Activated T-cell treated with anti-CD3 and anti-CD28 coated beads, Interleukin-2, amount 50 U/mL, for 72 hours (primary cell): ENCODE data around the gene CLDN1. TPM values are rescaled to one million over a fixed set of nuclear protein-coding genes. Genes with fewer than 3 reads are reported as not detected.
"Not testable (repeated sequence)": the region's sequence is repeated elsewhere in the genome, so short reads cannot be mapped to it uniquely, and the experiment has no call there.

Experiments
- ATAC-seq, 2 donors: fragments of 150-1000 bp; cut with Tn5 transposase; replicated peaks in 1 of 2; 2 replicates each; pipeline ENCODE4 v1.10.0; 2021; ENCODE audit warnings: moderate library complexity in 2 of 2, mild to moderate bottlenecking in 1 of 2
- DNase-seq, 2 donors: peaks; one replicate each; pipeline ENCODE4 v3.0.0; 2021 to 2022; ENCODE audit warnings: mixed read lengths in 1 of 2
- H3K27ac Mint-ChIP-seq: one replicate; pipeline ENCODE4 v1.8.0; 2022; ENCODE audit warnings: mild to moderate bottlenecking, moderate library complexity, mixed read lengths
- H3K27me3 Mint-ChIP-seq: one replicate; pipeline ENCODE4 v1.8.0; 2022; ENCODE audit warnings: low read depth, mixed read lengths
- H3K36me3 Mint-ChIP-seq, 2 donors: one replicate each; pipeline ENCODE4 v1.8.0; 2022; ENCODE audit warnings: mixed read lengths in 2 of 2, mild to moderate bottlenecking in 1 of 2; ENCODE audit not compliant: insufficient read depth in 2 of 2
- H3K4me1 Mint-ChIP-seq: one replicate; pipeline ENCODE4 v1.8.0; 2022; ENCODE audit warnings: low read depth, mixed read lengths
- H3K4me3 Mint-ChIP-seq, 2 donors: one replicate each; pipeline ENCODE4 v1.8.0; 2022; ENCODE audit warnings: mild to moderate bottlenecking in 2 of 2, mixed read lengths in 2 of 2, moderate library complexity in 2 of 2
- H3K9me3 Mint-ChIP-seq, 2 donors: one replicate each; pipeline ENCODE4 v1.8.0; 2022; ENCODE audit warnings: mixed read lengths in 2 of 2
- total RNA-seq, 2 donors: library from RNA; stranded (reverse); gene quantifications; one replicate each; pipeline ENCODE4 v1.2.3, GENCODE V29; 2022

CLDN1 gene
- total RNA-seq, 2 donors from 2014 or later = 1.6 to 12.3 TPM

DNA sequence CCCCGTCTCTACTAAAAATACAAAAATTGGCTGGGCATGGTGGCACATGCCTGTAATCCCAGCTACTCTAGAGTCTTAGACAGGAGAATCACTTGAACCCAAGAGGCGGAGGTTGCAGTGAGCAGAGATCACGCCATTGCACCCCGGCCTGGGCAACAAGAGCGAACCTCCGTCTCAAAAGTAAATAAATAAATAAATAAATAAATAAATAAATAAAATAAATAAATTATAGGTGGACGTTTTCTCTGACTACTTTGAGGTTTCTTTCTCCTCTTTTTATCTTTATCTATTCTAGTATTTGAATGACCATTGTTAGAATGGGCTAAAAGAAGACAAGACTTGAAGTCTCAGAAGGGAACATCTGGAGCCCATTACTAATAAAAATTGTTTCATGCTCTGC, 54.8 kb downstream of the CLDN1 start:
- peaks cover 16% of the 10 kb centered on the region for H3K27me3 Mint-ChIP-seq
- H3K27ac Mint-ChIP-seq, H3K36me3 Mint-ChIP-seq, H3K4me1 Mint-ChIP-seq, ATAC-seq, DNase-seq, H3K4me3 Mint-ChIP-seq, H3K9me3 Mint-ChIP-seq: not testable (repeated sequence)

DNA sequence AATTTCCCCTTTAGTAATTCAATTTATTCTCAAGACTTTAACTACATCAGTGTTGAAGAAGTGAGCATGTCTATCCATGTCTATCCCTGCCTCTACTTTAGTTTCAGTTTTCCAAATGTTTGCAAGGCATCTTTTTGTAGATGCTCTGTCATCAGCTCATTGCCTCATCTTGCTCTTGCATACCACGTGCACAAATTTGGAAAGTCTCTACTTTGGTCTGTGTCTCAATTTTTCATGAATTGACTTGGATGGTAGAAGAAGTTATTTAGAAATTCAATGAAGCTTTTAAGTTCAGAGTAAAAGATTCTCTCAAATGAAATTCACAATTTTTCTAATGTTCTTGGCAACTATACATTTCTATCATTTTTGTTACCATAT, 55.3 kb downstream of the CLDN1 start:
- ATAC-seq = no peak

DNA sequence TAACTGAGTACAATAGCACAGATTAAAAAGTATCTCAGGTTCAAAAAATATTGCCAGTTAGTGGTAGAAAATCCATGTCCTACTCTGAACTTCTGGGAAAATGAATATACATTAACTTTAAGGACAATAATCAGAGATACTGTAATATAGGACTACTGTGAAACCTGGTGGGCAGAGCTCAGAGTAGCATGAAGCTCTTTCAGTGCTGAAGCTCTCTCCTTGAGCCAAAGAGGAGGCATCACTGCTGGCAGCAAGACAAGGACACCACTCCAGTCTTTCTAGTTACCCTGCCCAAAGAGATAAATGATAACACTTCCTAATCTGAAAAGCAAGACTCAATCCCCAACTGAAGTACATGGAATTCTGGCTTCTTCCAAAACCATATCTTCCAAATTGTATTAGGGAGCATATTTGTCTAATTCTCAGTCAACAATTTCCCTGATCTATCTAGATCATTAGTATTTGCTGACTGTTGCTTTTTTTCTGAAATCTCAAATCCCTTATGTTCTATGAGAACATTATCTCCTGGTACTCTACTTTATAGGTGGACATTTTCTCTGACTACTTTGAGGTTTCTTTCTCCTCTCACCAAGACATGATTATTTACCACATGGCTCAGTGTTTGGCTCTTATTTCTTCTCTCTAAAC, 55.9 kb downstream of the CLDN1 start:
- H3K27ac Mint-ChIP-seq = no peak overlapping the region
- no peaks in the 10 kb centered on the region for H3K9me3 Mint-ChIP-seq
- ATAC-seq (no peak), DNase-seq (no peak)
- no peaks in the 10 kb centered on the region for H3K4me1 Mint-ChIP-seq
- no peak overlapping the region for H3K4me3 Mint-ChIP-seq
- H3K27me3 Mint-ChIP-seq = peaks cover 16% of the 10 kb centered on the region
- H3K36me3 Mint-ChIP-seq = no peaks in the 10 kb centered on the region

More for the DNA sequence above, 55.3 kb downstream of the CLDN1 start:
- H3K9me3 Mint-ChIP-seq = no peaks in the 10 kb centered on the region
- no peak overlapping the region for H3K27ac Mint-ChIP-seq
- DNase-seq = no peak
- peaks cover 16% of the 10 kb centered on the region for H3K27me3 Mint-ChIP-seq
- no peaks in the 10 kb centered on the region for H3K36me3 Mint-ChIP-seq
- H3K4me3 Mint-ChIP-seq = no peak overlapping the region
- no peaks in the 10 kb centered on the region for H3K4me1 Mint-ChIP-seq

DNA sequence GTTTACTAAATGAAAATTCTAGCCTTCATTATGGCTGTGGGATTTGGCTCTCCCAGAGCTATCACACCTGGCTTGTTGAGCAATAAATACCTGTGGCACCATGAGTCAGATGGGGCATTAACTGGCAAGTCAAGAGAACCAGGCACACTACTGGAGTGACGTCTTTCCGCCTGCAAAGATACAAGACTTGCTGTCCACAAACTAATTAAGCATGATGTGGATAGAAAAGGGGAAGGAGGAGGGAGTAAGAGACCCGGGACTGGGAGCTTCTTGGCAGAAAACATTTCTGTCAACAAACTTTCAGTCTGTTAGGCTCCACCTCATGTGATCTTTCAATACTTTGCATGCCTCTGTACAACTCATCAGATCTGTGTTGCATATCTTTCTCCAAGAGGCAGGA, 56.5 kb downstream of the CLDN1 start:
- DNase-seq (no peak), ATAC-seq (no peak)
- H3K4me3 Mint-ChIP-seq = no peak overlapping the region
- no peak overlapping the region for H3K27ac Mint-ChIP-seq
- no peaks in the 10 kb centered on the region for H3K36me3 Mint-ChIP-seq
- H3K4me1 Mint-ChIP-seq = no peaks in the 10 kb centered on the region
- H3K9me3 Mint-ChIP-seq = no peaks in the 10 kb centered on the region
- peaks cover 16% of the 10 kb centered on the region for H3K27me3 Mint-ChIP-seq

DNA sequence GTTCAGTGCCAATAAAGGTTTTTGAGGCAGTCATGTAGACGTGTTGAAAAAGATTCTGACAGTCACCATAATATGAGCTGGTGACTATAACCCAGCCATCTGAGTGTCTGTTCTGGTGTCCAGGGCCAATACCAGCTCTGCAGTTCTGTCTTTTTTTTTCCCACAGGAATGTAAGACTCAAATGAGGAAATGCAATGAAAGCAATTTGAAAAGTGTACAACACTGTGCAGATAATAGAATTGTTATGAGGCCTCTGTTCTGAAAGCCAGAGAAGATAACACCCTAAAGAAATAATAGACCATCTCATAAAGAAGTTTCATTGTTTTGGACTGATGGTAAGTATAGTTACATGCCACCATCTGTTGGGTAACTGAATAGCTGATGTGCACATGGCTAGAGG, 57.1 kb downstream of the CLDN1 start:
- Mint-ChIP-seq H3K27ac (no peak overlapping the region), H3K36me3 (no peaks in the 10 kb centered on the region), H3K27me3 (peaks cover 16% of the 10 kb centered on the region), H3K9me3 (peaks cover 0 to 2% of the 10 kb centered on the region in 2 donors), H3K4me1 (no peaks in the 10 kb centered on the region), H3K4me3 (no peak overlapping the region)
- no peak for ATAC-seq
- DNase-seq = no peak

DNA sequence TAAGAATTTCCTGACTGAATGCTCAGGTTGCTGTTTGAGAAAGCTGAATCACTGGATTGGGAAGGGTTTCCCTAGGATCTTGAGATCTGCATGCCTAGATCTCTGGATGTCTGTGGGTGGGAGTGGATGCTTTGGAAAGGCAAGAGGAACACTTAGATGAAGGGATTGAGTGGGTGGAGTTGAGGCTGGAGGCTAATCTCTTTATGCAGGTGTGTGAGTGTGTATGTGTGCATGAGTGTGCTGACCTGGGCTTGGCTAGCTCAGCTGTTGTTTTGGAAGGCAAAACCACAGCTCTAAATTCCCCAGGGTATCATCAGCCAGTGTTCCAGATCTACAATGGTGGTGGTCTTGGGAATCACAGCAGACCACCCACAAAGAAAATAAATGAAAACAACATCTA, 60.5 kb downstream of the CLDN1 start:
- H3K4me3 Mint-ChIP-seq = no peak overlapping the region
- H3K36me3 Mint-ChIP-seq = no peaks in the 10 kb centered on the region
- peaks cover 2% of the 10 kb centered on the region for H3K27me3 Mint-ChIP-seq
- peaks cover 0 to 2% of the 10 kb centered on the region in 2 donors for H3K9me3 Mint-ChIP-seq
- ATAC-seq (no peak), DNase-seq (no peak)
- no peaks in the 10 kb centered on the region for H3K4me1 Mint-ChIP-seq
- H3K27ac Mint-ChIP-seq = no peak overlapping the region

DNA sequence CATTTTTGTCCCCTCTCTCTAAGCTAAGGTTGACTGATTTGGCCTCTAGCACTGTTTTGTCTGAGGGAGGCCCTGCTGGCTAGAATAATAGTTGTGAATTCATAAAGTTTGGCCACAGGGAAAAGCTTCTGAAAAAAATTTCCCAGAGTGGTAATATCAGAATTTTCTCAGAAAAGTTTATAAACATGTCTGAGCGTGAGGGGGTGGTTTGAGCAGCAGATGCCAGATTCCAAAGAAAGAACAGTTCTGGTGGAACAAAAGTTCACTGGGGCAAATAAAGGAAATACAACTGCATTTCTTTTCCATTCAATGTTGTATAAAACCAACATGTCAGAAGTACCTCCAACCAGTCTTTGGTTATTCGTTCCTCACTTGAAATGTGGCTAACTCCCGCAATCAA, 61.2 kb downstream of the CLDN1 start:
- H3K4me3 Mint-ChIP-seq = no peak overlapping the region
- no peaks in the 10 kb centered on the region for H3K27me3 Mint-ChIP-seq
- no peak for ATAC-seq
- no peaks in the 10 kb centered on the region for H3K4me1 Mint-ChIP-seq
- peaks cover 0 to 2% of the 10 kb centered on the region in 2 donors for H3K9me3 Mint-ChIP-seq
- H3K36me3 Mint-ChIP-seq = no peaks in the 10 kb centered on the region
- no peak overlapping the region for H3K27ac Mint-ChIP-seq
- no peak for DNase-seq

DNA sequence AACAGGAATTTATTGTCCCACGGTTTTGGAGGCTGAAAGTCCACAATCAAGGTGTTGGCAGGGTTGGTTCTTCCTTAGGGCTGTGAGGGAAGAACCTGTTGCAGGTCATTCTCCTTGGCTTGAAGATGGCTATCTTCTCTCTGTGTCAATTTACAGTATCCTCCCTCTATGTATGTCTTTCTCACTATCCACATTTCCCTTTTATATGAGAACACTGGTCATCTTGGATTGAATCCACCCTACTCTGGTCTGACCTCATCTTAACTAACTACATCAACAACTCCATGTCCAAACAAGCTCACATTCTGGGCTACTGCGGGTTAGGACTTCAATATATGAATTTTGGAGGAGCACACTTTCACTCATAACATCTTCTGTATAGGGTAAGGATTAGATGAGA, 61.9 kb downstream of the CLDN1 start:
- peaks cover 0 to 2% of the 10 kb centered on the region in 2 donors for H3K9me3 Mint-ChIP-seq
- no peaks in the 10 kb centered on the region for H3K36me3 Mint-ChIP-seq
- H3K27ac Mint-ChIP-seq = no peak overlapping the region
- H3K4me3 Mint-ChIP-seq = no peak overlapping the region
- ATAC-seq = no peak
- no peaks in the 10 kb centered on the region for H3K27me3 Mint-ChIP-seq
- DNase-seq = no peak
- H3K4me1 Mint-ChIP-seq = no peaks in the 10 kb centered on the region

DNA sequence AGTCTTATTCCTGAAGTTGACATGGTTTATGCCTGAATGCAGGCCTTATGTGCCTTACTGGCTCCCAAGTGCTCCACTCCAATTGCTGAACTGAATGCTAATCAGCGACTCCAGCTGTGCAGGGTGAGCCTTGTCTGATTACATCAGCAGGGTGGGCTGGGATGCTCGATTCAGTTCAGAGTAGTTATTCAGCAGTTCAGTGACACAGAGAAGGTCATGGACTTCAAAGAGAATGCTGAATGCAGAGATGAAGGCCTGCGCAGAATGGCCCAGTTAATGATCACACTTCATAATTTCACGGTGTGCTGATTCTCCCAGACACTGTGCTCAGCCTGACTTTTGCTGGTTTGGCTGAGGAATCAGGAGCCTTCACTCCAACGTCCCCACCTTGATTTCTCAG, 63.6 kb downstream of the CLDN1 start:
- ATAC-seq (no peak), DNase-seq (no peak)
- no peaks in the 10 kb centered on the region for H3K4me1 Mint-ChIP-seq
- H3K4me3 Mint-ChIP-seq = no peak overlapping the region
- no peaks in the 10 kb centered on the region for H3K27me3 Mint-ChIP-seq
- peaks cover 0 to 2% of the 10 kb centered on the region in 2 donors for H3K9me3 Mint-ChIP-seq
- H3K27ac Mint-ChIP-seq = no peak overlapping the region
- no peaks in the 10 kb centered on the region for H3K36me3 Mint-ChIP-seq

Other genes starting within 250 kb of the CLDN1 start
- gene P3H2, start 201.5 kb downstream of the CLDN1 start, total RNA-seq = not detected
- gene CLDN16, start 65.7 kb upstream of the CLDN1 start, total RNA-seq = under 1 TPM in 1 of 2 donors, not detected in 1; 0.29 TPM
- gene TMEM207, start 127.5 kb upstream of the CLDN1 start, total RNA-seq = not detected
- gene IL1RAP, start 191.6 kb upstream of the CLDN1 start, total RNA-seq = 10 to 100 TPM; 14.1 to 20.3 TPM